IMR-90 (cell line): ENCODE results near the gene PTGS2. TPM values are rescaled to one million over a fixed set of nuclear protein-coding genes. Genes with fewer than 3 reads are reported as not detected.

Experiments
- ATAC-seq: fragments of 200-7000 bp; cut with Tn5 transposase; 2 replicates; pipeline ENCODE4 v1.9.1; 2020; ENCODE audit warnings: low read depth, mild to moderate bottlenecking, moderate library complexity
- BruUV-seq: library from RNA; stranded (reverse); fragments of 400-500 nt; replicated peaks from 2 replicates; lab custom pipeline; 2021; lab: Mats Ljungman, UMichigan
- CTCF ChIA-PET: fragments of 300-600 bp; formaldehyde crosslinking; extraction: SDS; loops from one replicate; lab custom pipeline; 2021; ENCODE audit warnings: antibody characterized with exemption; lab: Yijun Ruan, JAX
- POLR2A ChIA-PET: fragments of 300-600 bp; sonication (Branson Sonifier 250); formaldehyde crosslinking; loops from one replicate; lab custom pipeline; 2022; ENCODE audit warnings: antibody characterized with exemption; ENCODE audit not compliant: unreplicated experiment; lab: Charles Lee
- DNase-seq: peaks from one replicate; pipeline ENCODE4 v3.0.0; 2013
- H2AFZ ChIP-seq: replicated peaks from 2 replicates; pipeline ENCODE3; 2013; ENCODE audit warnings: low read length, mild to moderate bottlenecking; ENCODE audit not compliant: poor library complexity
- H2AK5ac ChIP-seq: 2 replicates; pipeline ENCODE4 v1.6.1; 2013; ENCODE audit warnings: low read depth, low read length, inconsistent platforms
- H2AK9ac ChIP-seq: replicated peaks from 2 replicates; pipeline ENCODE3; 2013; ENCODE audit warnings: mild to moderate bottlenecking, low read depth, low read length, moderate library complexity; ENCODE audit not compliant: poor library complexity
- H2BK120ac ChIP-seq: 2 replicates; pipeline ENCODE4 v1.6.1; 2013; ENCODE audit warnings: low read depth, low read length, inconsistent platforms
- H2BK15ac ChIP-seq: 3 replicates; pipeline ENCODE4 v1.6.1; 2013; ENCODE audit warnings: low read depth, low read length, inconsistent platforms
- H2BK20ac ChIP-seq: 2 replicates; pipeline ENCODE4 v1.6.1; 2013; ENCODE audit warnings: low read depth, mild to moderate bottlenecking, inconsistent platforms, low read length, moderate library complexity
- H2BK5ac ChIP-seq: 2 replicates; pipeline ENCODE4 v1.6.1; 2013; ENCODE audit warnings: mild to moderate bottlenecking, low read depth, low read length, inconsistent platforms; ENCODE audit not compliant: poor library complexity, severe bottlenecking
- H3K14ac ChIP-seq: replicated peaks from 2 replicates; pipeline ENCODE4 v1.6.1; 2013; ENCODE audit warnings: low read depth, low read length, inconsistent platforms
- H3K18ac ChIP-seq: 2 replicates; pipeline ENCODE4 v1.6.1; 2013; ENCODE audit warnings: low read depth, low read length, control low read depth
- H3K23ac ChIP-seq: 2 replicates; pipeline ENCODE4 v1.6.1; 2013; ENCODE audit warnings: low read depth, low read length, inconsistent platforms
- H3K27ac ChIP-seq: 2 replicates; pipeline ENCODE4 v1.5.1; 2013; ENCODE audit warnings: mild to moderate bottlenecking, control low read depth, low read length; ENCODE audit not compliant: insufficient read depth
- H3K27me3 ChIP-seq: 2 replicates; pipeline ENCODE4 v1.6.1; 2013; ENCODE audit warnings: low read length; ENCODE audit not compliant: control insufficient read depth, insufficient read depth
- H3K36me3 ChIP-seq: 2 replicates; pipeline ENCODE4 v1.6.1; 2013; ENCODE audit warnings: low read length, mixed read lengths; ENCODE audit not compliant: control insufficient read depth, insufficient read depth
- H3K4ac ChIP-seq: 2 replicates; pipeline ENCODE4 v1.6.1; 2013; ENCODE audit warnings: low read depth, low read length, inconsistent platforms
- H3K4me1 ChIP-seq: 2 replicates; pipeline ENCODE4 v1.6.1; 2013; ENCODE audit warnings: low read length, mixed read lengths; ENCODE audit not compliant: control insufficient read depth, insufficient read depth
- H3K4me2 ChIP-seq: 2 replicates; pipeline ENCODE4 v1.6.1; 2013; ENCODE audit warnings: low read depth, mild to moderate bottlenecking, control low read depth, low read length, moderate library complexity
- H3K4me3 ChIP-seq: 2 replicates; pipeline ENCODE4 v1.5.1; 2013; ENCODE audit warnings: low read depth, mild to moderate bottlenecking, control low read depth, low read length, moderate library complexity; ENCODE audit not compliant: insufficient read depth
- H3K56ac ChIP-seq: 2 replicates; pipeline ENCODE4 v1.6.1; 2013; ENCODE audit warnings: low read length, inconsistent platforms; ENCODE audit not compliant: insufficient read depth; ENCODE audit errors: extremely low read depth
- H3K79me1 ChIP-seq, 2 experiments: 2 replicates each; pipeline ENCODE4 v1.6.1; 2013; ENCODE audit warnings: low read length in 2 of 2, inconsistent platforms in 1 of 2, low read depth in 1 of 2
- H3K9ac ChIP-seq: 2 replicates; pipeline ENCODE4 v1.6.1; 2013; ENCODE audit warnings: low read depth, low read length, control low read depth
- H3K9me1 ChIP-seq: 2 replicates; pipeline ENCODE4 v1.6.1; 2013; ENCODE audit warnings: low read length, inconsistent platforms; ENCODE audit not compliant: insufficient read depth
- H3K9me3 ChIP-seq: 2 replicates; pipeline ENCODE4 v1.6.1; 2013; ENCODE audit warnings: low read length; ENCODE audit not compliant: control insufficient read depth, insufficient read depth
- H4K20me1 ChIP-seq: 2 replicates; pipeline ENCODE4 v1.6.1; 2013; ENCODE audit warnings: low read length, inconsistent platforms; ENCODE audit not compliant: insufficient read depth
- H4K5ac ChIP-seq: 2 replicates; pipeline ENCODE4 v1.6.1; 2013; ENCODE audit warnings: mild to moderate bottlenecking, low read depth, low read length, control low read depth
- H4K8ac ChIP-seq, 2 experiments: 2 replicates each; pipeline ENCODE4 v1.6.1; 2013; ENCODE audit warnings: low read depth in 2 of 2, low read length in 2 of 2, control low read depth in 1 of 2, inconsistent platforms in 1 of 2
- H4K91ac ChIP-seq: 2 replicates; pipeline ENCODE4 v1.6.1; 2013; ENCODE audit warnings: low read depth, low read length, inconsistent platforms; ENCODE audit not compliant: insufficient read depth
- FOS ChIP-seq: fragments of 150-350 bp; IDR thresholded peaks from 2 replicates; pipeline ENCODE4 v1.6.1; 2016; ENCODE audit warnings: low read depth, low read length
- RAD21 ChIP-seq: IDR thresholded peaks from 2 replicates; pipeline ENCODE4 v1.6.1; 2012; ENCODE audit warnings: low read length, improper control_type of control experiment
- RCOR1 ChIP-seq: IDR thresholded peaks from 2 replicates; pipeline ENCODE4 v1.6.1; 2012; ENCODE audit warnings: mild to moderate bottlenecking, low read length, improper control_type of control experiment; ENCODE audit not compliant: insufficient replicate concordance
- SMC3 ChIP-seq: fragments of 150-350 bp; IDR thresholded peaks from 2 replicates; pipeline ENCODE4 v1.6.1; 2016; ENCODE audit warnings: low read depth, mild to moderate bottlenecking, antibody characterized with exemption, low read length, moderate library complexity
- WGBS, 2 experiments: methylation state at CpG; one replicate each; pipeline versions ENCODE4 v1.1.5 to v1.1.7; 2013; ENCODE audit warnings: missing lambda C conversion rate in 2 of 2; ENCODE audit not compliant: insufficient read length in 1 of 2; ENCODE audit errors: extremely low coverage in 2 of 2; 5-methylcytosine and 5-hydroxymethylcytosine counted together
- dilution Hi-C: fragments of 300-500 bp; cut with HindIII; formaldehyde crosslinking; loops from one replicate; pipeline ENCODE4 v1.14.3; 2018; ENCODE audit warnings: low sequenced_read_pairs; ENCODE audit not compliant: unreplicated experiment
- in situ Hi-C: fragments of 300-500 bp; cut with MboI; formaldehyde crosslinking; loops from 3 replicates; pipeline ENCODE4 v1.14.3; 2019; ENCODE audit warnings: low sequenced_read_pairs, inconsistent platforms, mixed read lengths
- intact Hi-C: fragments of 100-400 bp; cut with micrococcal nuclease; formaldehyde crosslinking; loops from 2 replicates; pipeline ENCODE4 v1.10.0; 2022
- polyA plus RNA-seq, 3 experiments: library from polyadenylated mRNA; depleted of rRNA; stranded (reverse); fragments of >200 nt; gene quantifications; 2 replicates each; pipeline ENCODE4 v1.2.3, GENCODE V29; 2012; ENCODE audit warnings: low replicate concordance in 1 of 3
- total RNA-seq: library from RNA; depleted of rRNA; stranded (reverse); fragments of >200 nt; gene quantifications from 2 replicates; pipeline ENCODE4 v1.2.3, GENCODE V29; 2012
- TF ChIP-seq, protein P1 (sequence below): conservative IDR thresholded peaks from 2 replicates; pipeline ENCODE4 v1.5.1; 2012; ENCODE audit warnings: mild to moderate bottlenecking, low read depth, low read length, improper control_type of control experiment
- TF ChIP-seq, protein P2 (sequence below): fragments of 150-350 bp; IDR thresholded peaks from 2 replicates; pipeline ENCODE4 v1.6.1; 2016; ENCODE audit warnings: low read depth, mild to moderate bottlenecking, low read length, moderate library complexity, borderline replicate concordance

The PTGS2 gene
- total and polyA plus RNA-seq, 2 of the 4 experiments (the other 2 are of a cell fraction): 3.4 to 4.8 TPM

DNA sequence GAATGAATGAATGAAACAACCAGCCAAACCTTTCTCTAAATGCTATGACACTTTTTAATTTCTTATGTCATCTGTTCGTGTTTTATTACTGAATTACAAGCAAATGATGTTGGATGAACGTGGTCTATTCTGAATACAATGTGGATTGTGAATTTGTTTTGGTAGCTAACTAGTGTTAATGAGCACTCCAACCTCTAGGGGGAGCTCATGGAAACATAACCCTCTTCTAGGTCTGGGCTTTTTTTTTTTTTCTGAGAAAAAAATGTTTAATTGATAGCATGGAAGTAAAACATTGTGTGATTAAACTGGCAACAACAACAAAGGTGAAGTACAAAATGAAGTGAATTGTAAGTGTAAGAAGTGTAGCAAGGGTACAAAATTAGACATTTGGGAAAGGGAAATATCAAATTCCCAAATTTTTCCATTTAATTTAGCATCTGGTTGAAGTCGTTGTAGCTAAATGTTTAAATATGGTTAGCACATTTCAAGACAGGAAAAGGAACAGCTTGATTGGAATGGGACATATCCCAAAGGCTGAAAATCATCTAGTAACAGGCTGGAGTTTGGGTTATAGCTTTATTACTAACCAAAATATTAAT is 42.6 kb upstream of the PTGS2 start:
- Histone ChIP-seq H3K4me1 (no peaks in the 10 kb centered on the region), H3K27me3 (no peaks in the 10 kb centered on the region), H3K18ac (no peak overlapping the region), H3K36me3 (no peaks in the 10 kb centered on the region), H3K4me2 (no peak overlapping the region), H3K79me1 (no peaks in the 10 kb centered on the region), H2BK5ac (no peak overlapping the region), H3K9me3 (no peaks in the 10 kb centered on the region), H3K56ac (no peak overlapping the region), H3K27ac (no peak overlapping the region), H4K5ac (no peak overlapping the region), H2BK20ac (no peak overlapping the region), H2BK120ac (no peak overlapping the region), H4K91ac (no peak overlapping the region), H4K20me1 (no peaks in the 10 kb centered on the region), H2AFZ (no peak overlapping the region), H2AK5ac (no peak overlapping the region), H2BK15ac (no peak overlapping the region), H3K4me3 (no peak overlapping the region), H2AK9ac (no peak overlapping the region), H3K14ac (no peak overlapping the region), H3K23ac (no peak overlapping the region), H3K9me1 (no peaks in the 10 kb centered on the region), H4K8ac (no peak overlapping the region), H3K4ac (no peak overlapping the region), H3K9ac (no peak overlapping the region)
- DNase-seq: peak; percentile 52
- dilution Hi-C loops: no loop called here
- no CpG with 5 or more reads among the region's 3 CpGs for WGBS, 2 experiments
- peak; percentile 49; the same call in 1 of the 2 replicates for ATAC-seq
- POLR2A ChIA-PET: no interaction called here
- intact Hi-C loops: loop anchor here (5.0 kb wide), 1 partner anchor 264 kb away; no protein-coding TSS in a partner anchor
- no peak for TF ChIP-seq FOS
- TF ChIP-seq RAD21: peak; percentile 50
- TF ChIP-seq RCOR1: no peak
- TF ChIP-seq, protein P1, sequence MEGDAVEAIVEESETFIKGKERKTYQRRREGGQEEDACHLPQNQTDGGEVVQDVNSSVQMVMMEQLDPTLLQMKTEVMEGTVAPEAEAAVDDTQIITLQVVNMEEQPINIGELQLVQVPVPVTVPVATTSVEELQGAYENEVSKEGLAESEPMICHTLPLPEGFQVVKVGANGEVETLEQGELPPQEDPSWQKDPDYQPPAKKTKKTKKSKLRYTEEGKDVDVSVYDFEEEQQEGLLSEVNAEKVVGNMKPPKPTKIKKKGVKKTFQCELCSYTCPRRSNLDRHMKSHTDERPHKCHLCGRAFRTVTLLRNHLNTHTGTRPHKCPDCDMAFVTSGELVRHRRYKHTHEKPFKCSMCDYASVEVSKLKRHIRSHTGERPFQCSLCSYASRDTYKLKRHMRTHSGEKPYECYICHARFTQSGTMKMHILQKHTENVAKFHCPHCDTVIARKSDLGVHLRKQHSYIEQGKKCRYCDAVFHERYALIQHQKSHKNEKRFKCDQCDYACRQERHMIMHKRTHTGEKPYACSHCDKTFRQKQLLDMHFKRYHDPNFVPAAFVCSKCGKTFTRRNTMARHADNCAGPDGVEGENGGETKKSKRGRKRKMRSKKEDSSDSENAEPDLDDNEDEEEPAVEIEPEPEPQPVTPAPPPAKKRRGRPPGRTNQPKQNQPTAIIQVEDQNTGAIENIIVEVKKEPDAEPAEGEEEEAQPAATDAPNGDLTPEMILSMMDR: peak; percentile 57
- TF ChIP-seq, protein P2, sequence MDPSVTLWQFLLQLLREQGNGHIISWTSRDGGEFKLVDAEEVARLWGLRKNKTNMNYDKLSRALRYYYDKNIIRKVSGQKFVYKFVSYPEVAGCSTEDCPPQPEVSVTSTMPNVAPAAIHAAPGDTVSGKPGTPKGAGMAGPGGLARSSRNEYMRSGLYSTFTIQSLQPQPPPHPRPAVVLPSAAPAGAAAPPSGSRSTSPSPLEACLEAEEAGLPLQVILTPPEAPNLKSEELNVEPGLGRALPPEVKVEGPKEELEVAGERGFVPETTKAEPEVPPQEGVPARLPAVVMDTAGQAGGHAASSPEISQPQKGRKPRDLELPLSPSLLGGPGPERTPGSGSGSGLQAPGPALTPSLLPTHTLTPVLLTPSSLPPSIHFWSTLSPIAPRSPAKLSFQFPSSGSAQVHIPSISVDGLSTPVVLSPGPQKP: no peak
- TF ChIP-seq SMC3: peak; percentile 48
- CTCF ChIA-PET: interaction anchor here (0.6 to 1.0 kb wide), 9 partner anchors 11 to 504 kb away, joined by 3 to 6 read pairs (median 3); no protein-coding TSS in a partner anchor
- in situ Hi-C loops: no loop called here
- BruUV-seq: no TSS peak
